ENCODE measurements around the gene PRKAR1B.

DNA sequence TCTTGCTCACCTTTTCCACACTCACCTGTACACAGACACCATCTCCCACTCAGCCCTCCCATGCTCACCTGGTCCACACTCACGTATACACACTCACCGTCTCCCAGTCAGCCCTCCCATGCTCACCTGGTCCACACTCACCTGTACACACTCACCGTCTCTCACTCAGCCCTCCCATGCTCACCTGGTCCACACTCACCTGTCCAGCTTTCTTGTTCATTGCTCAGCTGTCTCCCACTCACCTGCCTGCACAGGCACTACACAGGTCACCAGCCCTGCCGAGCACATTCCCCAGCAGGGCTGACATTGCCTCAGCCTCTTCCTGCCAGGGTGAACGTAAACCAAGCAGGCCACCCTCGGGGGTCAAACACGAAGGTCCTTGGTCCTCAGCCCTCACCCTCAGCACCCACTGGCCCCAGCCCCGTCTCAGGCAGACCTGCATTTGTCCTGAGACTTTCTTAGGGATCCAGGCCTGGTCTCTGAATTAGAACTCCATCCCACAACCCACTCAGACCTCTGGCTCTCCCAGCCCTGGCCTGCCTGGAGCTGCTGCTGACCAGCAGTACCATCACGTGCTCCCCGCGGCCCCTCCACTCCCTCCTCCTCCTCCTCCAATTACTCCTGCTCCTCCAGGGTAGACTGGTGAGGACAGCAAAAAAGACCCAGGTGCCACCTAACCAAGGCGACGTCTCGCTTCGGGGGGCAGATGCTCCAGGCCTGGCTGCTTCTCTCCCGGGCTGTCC is 13.4 kb downstream of the PRKAR1B start:
- TF ChIP-seq, protein P1, sequence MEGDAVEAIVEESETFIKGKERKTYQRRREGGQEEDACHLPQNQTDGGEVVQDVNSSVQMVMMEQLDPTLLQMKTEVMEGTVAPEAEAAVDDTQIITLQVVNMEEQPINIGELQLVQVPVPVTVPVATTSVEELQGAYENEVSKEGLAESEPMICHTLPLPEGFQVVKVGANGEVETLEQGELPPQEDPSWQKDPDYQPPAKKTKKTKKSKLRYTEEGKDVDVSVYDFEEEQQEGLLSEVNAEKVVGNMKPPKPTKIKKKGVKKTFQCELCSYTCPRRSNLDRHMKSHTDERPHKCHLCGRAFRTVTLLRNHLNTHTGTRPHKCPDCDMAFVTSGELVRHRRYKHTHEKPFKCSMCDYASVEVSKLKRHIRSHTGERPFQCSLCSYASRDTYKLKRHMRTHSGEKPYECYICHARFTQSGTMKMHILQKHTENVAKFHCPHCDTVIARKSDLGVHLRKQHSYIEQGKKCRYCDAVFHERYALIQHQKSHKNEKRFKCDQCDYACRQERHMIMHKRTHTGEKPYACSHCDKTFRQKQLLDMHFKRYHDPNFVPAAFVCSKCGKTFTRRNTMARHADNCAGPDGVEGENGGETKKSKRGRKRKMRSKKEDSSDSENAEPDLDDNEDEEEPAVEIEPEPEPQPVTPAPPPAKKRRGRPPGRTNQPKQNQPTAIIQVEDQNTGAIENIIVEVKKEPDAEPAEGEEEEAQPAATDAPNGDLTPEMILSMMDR (IDR thresholded peaks at IDR 0.05; ENCODE audit: low read length): no peak
- no peak for TF ChIP-seq EZH2 (IDR thresholded peaks at IDR 0.05; ENCODE audit: borderline replicate concordance, low read length)

Data from OCI-LY1 (cell line).